ENCODE results near the gene EPB41L5.
"Not testable (repeated sequence)": the region's sequence is repeated elsewhere in the genome, so short reads cannot be mapped to it uniquely, and the experiment has no call there.

The EPB41L5 gene

GRCh38 chr2:120012771-120013596 is at the start of gene EPB41L5:
Gene EPB41L5 (plus strand): TSS chr2:120013077. CDS start chr2:120019085, 6,008 bp downstream.
- peak; percentile 27 to 95 (median 85) for DNase-seq

- no peak for DNase-seq
These were observed 31.0 kb upstream of the EPB41L5 start for GRCh38 chr2:119981896-119982295.

- DNase-seq: no peak
These were observed 30.4 kb upstream of the EPB41L5 start for GRCh38 chr2:119982506-119982905.

GRCh38 chr2:119983108-119983507 is 29.8 kb upstream of the EPB41L5 start:
- DNase-seq: no peak

GRCh38 chr2:119996148-119996547 is 16.7 kb upstream of the EPB41L5 start:
- DNase-seq: no peak

- not testable (repeated sequence) for DNase-seq
These were observed 15.7 kb upstream of the EPB41L5 start for GRCh38 chr2:119996896-119997891.

GRCh38 chr2:120001471-120001870 is 11.4 kb upstream of the EPB41L5 start:
- no peak for DNase-seq

- DNase-seq: no peak
These were observed 8.6 kb upstream of the EPB41L5 start for GRCh38 chr2:120004254-120004653.

- no peak for DNase-seq
These were observed 6.9 kb upstream of the EPB41L5 start for GRCh38 chr2:120005834-120006521.

- DNase-seq: no peak
These were observed 5.0 kb upstream of the EPB41L5 start for GRCh38 chr2:120007851-120008250.

- no peak for DNase-seq
These were observed 514 bp upstream of the EPB41L5 start for GRCh38 chr2:120012363-120012762.

GRCh38 chr2:120013597-120014223 is 833 bp downstream of the EPB41L5 start:
- peak in 8 of 58 donors; percentile 6 to 52 (median 20) for DNase-seq

GRCh38 chr2:120014226-120014980 is 1.5 kb downstream of the EPB41L5 start:
- no peak for DNase-seq

GRCh38 chr2:120016800-120017199 is 3.9 kb downstream of the EPB41L5 start:
- DNase-seq: no peak

- DNase-seq: no peak
These were observed 4.3 kb downstream of the EPB41L5 start for GRCh38 chr2:120017201-120017600.

GRCh38 chr2:120018549-120018948 is 5.7 kb downstream of the EPB41L5 start:
- DNase-seq: no peak

- DNase-seq: no peak
These were observed 7.7 kb downstream of the EPB41L5 start for GRCh38 chr2:120020554-120020953.

- DNase-seq: not testable (repeated sequence)
These were observed 9.6 kb downstream of the EPB41L5 start for GRCh38 chr2:120022505-120022904.

- no peak for DNase-seq
These were observed 14.0 kb downstream of the EPB41L5 start for GRCh38 chr2:120026890-120027289.

- no peak for DNase-seq
These were observed 15.9 kb downstream of the EPB41L5 start for GRCh38 chr2:120028795-120029194.
